ENCODE results near the gene C20orf204. TPM values are rescaled to one million over a fixed set of nuclear protein-coding genes. Genes with fewer than 3 reads are reported as not detected.
"Not testable (repeated sequence)": the region's sequence is repeated elsewhere in the genome, so short reads cannot be mapped to it uniquely, and the experiment has no call there.

Gene C20orf204

GRCh38 chr20:64086801-64087200, 50.8 kb downstream of the C20orf204 start:
- Histone ChIP-seq H3K9ac (ENCODE audit: low read depth, low read length) (no peak overlapping the region), H3K36me3 (ENCODE audit: insufficient read depth, low read length) (no peaks in the 10 kb centered on the region), H3K4me1 (ENCODE audit: control insufficient read depth, insufficient read depth, low read length) (peaks cover 12% of the 10 kb centered on the region), H3K4me2 (ENCODE audit: low read length) (no peak overlapping the region), H3K9me3 (replicated peaks; ENCODE audit: low read length) (no peaks in the 10 kb centered on the region), H3K4me3 (ENCODE audit: low read length) (no peak overlapping the region), H3K27me3 (ENCODE audit: control insufficient read depth, insufficient read depth, low read length) (peaks cover 62% of the 10 kb centered on the region)

- H3K36me3 ChIP-seq (ENCODE audit: insufficient read depth, low read length); H3K4me3 ChIP-seq (ENCODE audit: low read length); H3K9ac ChIP-seq (ENCODE audit: low read depth, low read length); H3K4me2 ChIP-seq (ENCODE audit: low read length); H3K9me3 ChIP-seq (replicated peaks; ENCODE audit: low read length): not testable (repeated sequence)
- H3K27me3 ChIP-seq (ENCODE audit: control insufficient read depth, insufficient read depth, low read length) = peaks cover 65% of the 10 kb centered on the region
- H3K4me1 ChIP-seq (ENCODE audit: control insufficient read depth, insufficient read depth, low read length) = peaks cover 12% of the 10 kb centered on the region
These were observed 51.3 kb downstream of the C20orf204 start for GRCh38 chr20:64087226-64087825.

DNA sequence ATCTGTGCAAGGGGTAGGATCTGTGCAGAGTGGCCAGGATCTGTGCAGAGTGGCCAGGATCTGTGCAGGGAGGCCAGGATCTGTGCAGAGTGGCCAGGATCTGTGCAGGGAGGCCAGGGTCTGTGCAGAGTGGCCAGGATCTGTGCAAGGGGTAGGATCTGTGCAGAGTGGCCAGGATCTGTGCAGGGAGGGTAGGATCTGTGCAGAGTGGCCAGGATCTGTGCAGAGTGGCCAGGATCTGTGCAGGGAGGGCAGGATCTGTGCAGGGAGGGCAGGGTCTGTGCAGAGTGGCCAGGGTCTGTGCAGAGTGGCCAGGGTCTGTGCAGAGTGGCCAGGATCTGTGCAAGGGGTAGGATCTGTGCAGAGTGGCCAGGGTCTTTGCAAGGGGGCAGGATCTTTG, 52.6 kb downstream of the C20orf204 start:
- H3K4me1 ChIP-seq (ENCODE audit: control insufficient read depth, insufficient read depth, low read length); H3K4me2 ChIP-seq (ENCODE audit: low read length); H3K4me3 ChIP-seq (ENCODE audit: low read length); H3K36me3 ChIP-seq (ENCODE audit: insufficient read depth, low read length); H3K9ac ChIP-seq (ENCODE audit: low read depth, low read length); H3K9me3 ChIP-seq (replicated peaks; ENCODE audit: low read length): not testable (repeated sequence)
- peaks cover 65% of the 10 kb centered on the region for H3K27me3 ChIP-seq (ENCODE audit: control insufficient read depth, insufficient read depth, low read length)

Small RNA genes within 50 kb of the gene (small RNA-seq; reads per million reads assigned to genes)
- gene AL355803.1 (not detected), gene MIR6813 (not detected)

Data from skeletal muscle satellite cell (primary cell).